ENCODE measurements around the gene CPM. TPM values are rescaled to one million over a fixed set of nuclear protein-coding genes. Genes with fewer than 3 reads are reported as not detected.

CPM gene
- 100 to 1,000 TPM in 3 of 4 donors, 10 to 100 TPM in 1; 76.1 to 149 (median 123) TPM for total RNA-seq

- peak within 1 kb of the TSS; percentile 56 for H3K4me3 ChIP-seq (ENCODE audit: low read depth, poor library complexity, severe bottlenecking)
- 3 to 6% methylated on average over 59 to 69 of the region's 96 CpGs for WGBS, 2 donors
- TF ChIP-seq CTCF (IDR thresholded peaks at IDR 0.05) (no peak), POLR2A (IDR thresholded peaks at IDR 0.05) (peak in 1 of 2 donors; percentile 51)
- intact Hi-C loops (cut with DNase I; ENCODE audit: low total_unique reads) = no loop called here
- peak; percentile 47 to 93 for DNase-seq (ENCODE audit: low spot score in 2 of 2)
Observed at GRCh38 chr12:68932961-68933893, at the start of gene CPM. CPM (minus strand) TSS chr12:68933171; CDS start chr12:68932837, 334 bp downstream.

GRCh38 chr12:68981516-68981915 is 48.5 kb upstream of the CPM start:
- WGBS, 2 donors = 52 to 59% methylated on average over 4 of the region's 4 CpGs
- intact Hi-C loops (cut with DNase I; ENCODE audit: low total_unique reads) = no loop called here

GRCh38 chr12:68980476-68981212 is 47.7 kb upstream of the CPM start:
- TF ChIP-seq POLR2A (IDR thresholded peaks at IDR 0.05) = no peak
- H3K4me3 ChIP-seq (ENCODE audit: low read depth, poor library complexity, severe bottlenecking) = no peak overlapping the region
- no peak for DNase-seq (ENCODE audit: low spot score in 2 of 2)
- WGBS, 2 donors = 83 to 88% methylated on average over 10 of the region's 10 CpGs
- intact Hi-C loops (cut with DNase I; ENCODE audit: low total_unique reads) = no loop called here

More at GRCh38 chr12:68981516-68981915, 48.5 kb upstream of the CPM start:
- TF ChIP-seq POLR2A (IDR thresholded peaks at IDR 0.05) (no peak), CTCF (IDR thresholded peaks at IDR 0.05) (no peak)
- DNase-seq (ENCODE audit: low spot score in 2 of 2) = no peak
- H3K4me3 ChIP-seq (ENCODE audit: low read depth, poor library complexity, severe bottlenecking) = no peak overlapping the region

GRCh38 chr12:68978678-68979077 is 45.7 kb upstream of the CPM start:
- intact Hi-C loops (cut with DNase I; ENCODE audit: low total_unique reads) = no loop called here
- no peak for DNase-seq (ENCODE audit: low spot score in 2 of 2)
- 68 to 74% methylated on average over 2 of the region's 2 CpGs for WGBS, 2 donors
- TF ChIP-seq POLR2A (IDR thresholded peaks at IDR 0.05) (no peak), CTCF (IDR thresholded peaks at IDR 0.05) (no peak)
- H3K4me3 ChIP-seq (ENCODE audit: low read depth, poor library complexity, severe bottlenecking) = no peak overlapping the region

GRCh38 chr12:68977909-68978610 is 45.1 kb upstream of the CPM start:
- no peak for TF ChIP-seq POLR2A (IDR thresholded peaks at IDR 0.05)
- no peak for TF ChIP-seq CTCF (IDR thresholded peaks at IDR 0.05)
- 69 to 75% methylated on average over 1 of the region's 1 CpG for WGBS, 2 donors
- intact Hi-C loops (cut with DNase I; ENCODE audit: low total_unique reads) = no loop called here
- H3K4me3 ChIP-seq (ENCODE audit: low read depth, poor library complexity, severe bottlenecking) = no peak overlapping the region
- no peak for DNase-seq (ENCODE audit: low spot score in 2 of 2)

Measured in lower leg skin (tissue), 4 donors.